BE2C (cell line): ENCODE data around the gene CFAP92.

Source experiments
- DNase-seq: peaks from one replicate; pipeline ENCODE4 v3.0.0-alpha.2; 2020
- H3K27me3 ChIP-seq: fragments of 250-450 bp; sonication (Bioruptor Pico); 2 replicates; pipeline ENCODE4 v1.5.1; 2020; ENCODE audit warnings: mild to moderate bottlenecking
- H3K36me3 ChIP-seq: fragments of 250-450 bp; sonication (Bioruptor Pico); 2 replicates; pipeline ENCODE4 v1.5.1; 2020; ENCODE audit warnings: mild to moderate bottlenecking
- H3K4me1 ChIP-seq: fragments of 250-450 bp; sonication (Bioruptor Pico); 2 replicates; pipeline ENCODE4 v1.5.1; 2020
- H3K4me3 ChIP-seq: 2 replicates; pipeline ENCODE4 v1.5.1; 2011; ENCODE audit warnings: low read depth, low read length
- H3K9me3 ChIP-seq: fragments of 250-450 bp; sonication (Bioruptor Pico); 2 replicates; pipeline ENCODE4 v1.5.1; 2020
- TF ChIP-seq, protein P1 (sequence below): IDR thresholded peaks from 2 replicates; pipeline ENCODE4 v1.5.1; 2012; ENCODE audit warnings: mild to moderate bottlenecking, low read depth, low read length

The CFAP92 gene

DNA sequence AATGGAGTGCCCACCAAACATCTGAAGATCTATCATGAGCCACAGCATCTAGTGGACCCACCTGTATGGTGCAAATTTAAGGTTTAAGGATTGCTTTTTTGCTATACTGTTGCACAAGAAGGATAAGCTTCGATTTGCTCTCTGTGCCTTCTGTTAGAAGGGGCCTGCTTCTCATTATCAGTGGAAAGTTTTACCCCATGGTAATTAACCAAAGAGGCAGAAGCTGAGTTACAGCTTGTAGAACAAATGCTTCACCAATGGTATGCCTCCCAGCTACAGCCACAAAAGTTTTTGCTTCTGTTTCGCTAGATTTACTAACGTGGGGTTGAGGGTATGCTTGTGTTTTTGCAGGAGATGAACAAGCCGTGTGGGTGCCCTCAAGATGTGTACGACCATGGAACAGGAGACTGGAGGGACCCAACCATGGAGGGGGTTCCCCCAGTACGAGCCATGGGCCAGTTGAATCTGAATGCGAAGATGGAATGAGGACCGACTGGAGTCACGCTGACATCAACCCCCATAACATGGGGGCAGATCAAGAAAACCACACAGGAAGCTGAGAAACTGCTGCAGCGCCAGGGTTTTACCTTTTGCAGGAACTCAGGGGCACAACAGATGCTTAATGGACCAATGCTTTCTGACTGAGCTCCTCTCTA lies 70.9 kb downstream of the CFAP92 start:
- TF ChIP-seq, protein P1, sequence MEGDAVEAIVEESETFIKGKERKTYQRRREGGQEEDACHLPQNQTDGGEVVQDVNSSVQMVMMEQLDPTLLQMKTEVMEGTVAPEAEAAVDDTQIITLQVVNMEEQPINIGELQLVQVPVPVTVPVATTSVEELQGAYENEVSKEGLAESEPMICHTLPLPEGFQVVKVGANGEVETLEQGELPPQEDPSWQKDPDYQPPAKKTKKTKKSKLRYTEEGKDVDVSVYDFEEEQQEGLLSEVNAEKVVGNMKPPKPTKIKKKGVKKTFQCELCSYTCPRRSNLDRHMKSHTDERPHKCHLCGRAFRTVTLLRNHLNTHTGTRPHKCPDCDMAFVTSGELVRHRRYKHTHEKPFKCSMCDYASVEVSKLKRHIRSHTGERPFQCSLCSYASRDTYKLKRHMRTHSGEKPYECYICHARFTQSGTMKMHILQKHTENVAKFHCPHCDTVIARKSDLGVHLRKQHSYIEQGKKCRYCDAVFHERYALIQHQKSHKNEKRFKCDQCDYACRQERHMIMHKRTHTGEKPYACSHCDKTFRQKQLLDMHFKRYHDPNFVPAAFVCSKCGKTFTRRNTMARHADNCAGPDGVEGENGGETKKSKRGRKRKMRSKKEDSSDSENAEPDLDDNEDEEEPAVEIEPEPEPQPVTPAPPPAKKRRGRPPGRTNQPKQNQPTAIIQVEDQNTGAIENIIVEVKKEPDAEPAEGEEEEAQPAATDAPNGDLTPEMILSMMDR, result no peak
- Histone ChIP-seq H3K4me3 (no peak overlapping the region), H3K36me3 (peaks cover 7% of the 10 kb centered on the region), H3K4me1 (no peaks in the 10 kb centered on the region), H3K27me3 (no peaks in the 10 kb centered on the region), H3K9me3 (peaks cover 18% of the 10 kb centered on the region)
- DNase-seq, result no peak

DNA sequence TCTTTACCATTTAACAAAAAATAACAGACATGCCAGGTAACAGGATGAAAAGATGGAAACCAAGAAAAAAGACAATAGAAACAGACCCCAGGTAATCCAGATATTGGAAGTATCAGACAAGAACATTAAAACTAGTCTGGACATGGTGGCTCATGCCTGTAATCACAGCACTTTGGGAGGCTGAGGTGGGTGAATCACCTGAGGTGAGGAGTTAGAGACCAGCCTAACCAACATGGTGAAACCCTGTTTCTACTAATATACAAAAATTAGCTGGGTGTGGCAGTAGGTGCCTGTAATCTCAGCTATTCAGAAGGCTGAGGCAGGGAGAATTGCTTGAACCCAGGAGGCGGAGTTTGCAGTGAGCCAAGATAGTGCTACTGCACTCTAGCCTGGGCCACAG lies 73.9 kb downstream of the CFAP92 start:
- H3K36me3 ChIP-seq, result peaks cover 26% of the 10 kb centered on the region
- TF ChIP-seq, protein P1, result no peak

DNA sequence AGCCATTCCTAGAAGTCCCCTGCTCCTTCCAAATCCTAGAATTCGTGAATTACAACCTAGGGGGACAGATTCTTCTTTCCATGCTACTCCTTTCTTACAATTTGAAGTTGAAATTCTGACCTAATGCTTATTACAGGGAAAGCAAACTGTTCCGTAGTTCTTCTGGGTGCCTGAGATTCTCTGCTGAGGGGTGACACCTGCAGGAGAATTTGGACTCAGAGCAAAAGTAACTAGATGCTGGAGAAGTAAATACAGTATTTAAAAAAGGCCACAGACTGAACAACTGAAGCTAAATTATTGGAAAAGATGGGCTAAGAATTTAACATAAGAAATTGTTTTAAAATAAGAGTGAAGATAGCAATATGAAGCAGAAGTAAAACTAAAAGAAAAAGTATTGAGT lies 76.6 kb downstream of the CFAP92 start:
- H3K9me3 ChIP-seq, result peaks cover 13% of the 10 kb centered on the region
- TF ChIP-seq, protein P1, result peak; percentile 31
- H3K27me3 ChIP-seq, result no peaks in the 10 kb centered on the region
- peaks cover 48% of the 10 kb centered on the region for H3K36me3 ChIP-seq
- DNase-seq, result no peak
- H3K4me3 ChIP-seq, result no peak overlapping the region
- no peaks in the 10 kb centered on the region for H3K4me1 ChIP-seq

More for the DNA sequence above, 73.9 kb downstream of the CFAP92 start:
- Histone ChIP-seq H3K9me3 (peaks cover 14% of the 10 kb centered on the region), H3K27me3 (no peaks in the 10 kb centered on the region), H3K4me1 (no peaks in the 10 kb centered on the region), H3K4me3 (no peak overlapping the region)
- DNase-seq, result no peak

DNA sequence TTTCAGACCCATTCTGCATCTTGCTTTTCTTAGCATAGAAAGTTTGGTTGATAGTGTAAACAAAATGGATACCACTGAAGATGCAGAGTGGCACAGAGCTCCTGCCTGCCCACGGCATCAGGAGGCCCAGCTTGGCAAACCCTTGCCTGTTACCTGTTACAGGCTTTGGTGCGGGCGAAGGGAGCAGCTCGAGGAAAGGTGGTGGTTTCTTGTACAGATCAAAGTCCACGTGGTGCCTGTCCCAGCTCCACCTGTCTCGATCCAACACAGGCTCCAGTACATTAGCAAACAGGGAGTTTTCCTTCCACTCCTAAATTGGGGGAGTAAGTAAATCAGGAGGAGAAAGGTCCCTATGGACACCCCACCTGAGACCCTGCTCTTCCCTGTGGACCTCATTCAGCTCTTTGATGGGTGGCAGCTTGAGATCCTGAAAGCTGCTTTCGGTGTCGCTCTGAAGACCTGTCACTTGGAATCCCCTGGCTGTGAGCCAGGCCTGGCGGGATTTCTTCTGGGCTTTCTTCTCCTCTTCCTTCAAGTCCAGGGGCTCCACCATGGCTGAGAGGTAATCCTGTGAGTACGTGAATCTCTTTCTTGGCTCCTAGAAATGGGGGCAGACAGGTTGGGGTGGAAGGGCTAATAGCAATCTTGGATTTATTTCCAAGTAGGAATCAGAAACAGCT lies 78.8 kb downstream of the CFAP92 start:
- H3K27me3 ChIP-seq, result no peaks in the 10 kb centered on the region
- no peaks in the 10 kb centered on the region; the same call in 1 of the 2 replicates for H3K9me3 ChIP-seq
- H3K36me3 ChIP-seq, result peaks cover 70% of the 10 kb centered on the region
- no peak overlapping the region for H3K4me3 ChIP-seq
- TF ChIP-seq, protein P1, result no peak
- no peak for DNase-seq
- no peaks in the 10 kb centered on the region for H3K4me1 ChIP-seq

DNA sequence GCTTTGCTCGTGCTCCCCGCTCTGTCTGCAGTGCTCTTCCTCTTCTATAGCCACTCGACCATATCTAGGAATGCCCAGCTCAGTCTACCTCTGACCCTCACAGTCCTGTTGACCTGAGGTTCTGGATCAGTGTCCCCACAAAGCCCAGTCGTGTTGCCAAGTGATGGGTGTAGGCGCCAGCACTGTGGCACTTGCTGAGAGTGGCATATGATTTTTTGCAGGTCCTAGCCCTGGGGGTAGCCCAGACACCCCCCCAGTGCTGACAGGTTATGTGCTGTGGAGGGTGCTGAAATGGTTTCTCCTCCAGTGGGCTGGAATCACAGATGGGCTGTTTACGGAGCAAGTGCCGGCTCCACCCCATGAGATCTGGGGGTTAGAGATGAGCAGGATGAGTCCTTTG lies 82.0 kb downstream of the CFAP92 start:
- Histone ChIP-seq H3K4me3 (no peak overlapping the region), H3K27me3 (no peaks in the 10 kb centered on the region), H3K4me1 (no peaks in the 10 kb centered on the region), H3K9me3 (no peaks in the 10 kb centered on the region), H3K36me3 (peaks cover 84% of the 10 kb centered on the region)
- TF ChIP-seq, protein P1, result no peak
- DNase-seq, result no peak

DNA sequence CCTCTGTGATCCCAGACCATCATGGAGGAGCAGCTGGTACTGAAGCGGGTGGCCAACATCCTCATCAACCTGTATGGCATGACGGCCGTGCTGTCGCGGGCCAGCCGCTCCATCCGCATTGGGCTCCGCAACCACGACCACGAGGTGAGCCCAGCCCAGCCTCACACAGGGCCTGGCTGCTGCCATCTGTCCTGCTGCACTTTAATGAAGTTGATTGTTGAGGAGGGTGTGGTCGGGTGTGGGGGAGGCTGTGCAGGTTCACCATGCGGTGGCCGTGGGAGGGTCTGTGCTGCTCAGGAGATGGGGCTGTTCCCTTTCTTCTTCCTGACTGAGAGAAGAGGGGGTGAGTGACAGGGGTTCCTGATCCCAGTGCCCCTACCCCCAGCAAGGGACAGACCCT lies 83.9 kb downstream of the CFAP92 start:
- H3K4me1 ChIP-seq, result no peaks in the 10 kb centered on the region
- no peak for DNase-seq
- H3K4me3 ChIP-seq, result no peak overlapping the region
- peaks cover 83% of the 10 kb centered on the region for H3K36me3 ChIP-seq
- H3K27me3 ChIP-seq, result no peaks in the 10 kb centered on the region
- TF ChIP-seq, protein P1, result no peak
- H3K9me3 ChIP-seq, result no peaks in the 10 kb centered on the region
